Measurements from ENCODE around the gene RFXAP.

Gene RFXAP

GRCh38 chr13:36865265-36865664, 46.2 kb downstream of the RFXAP start:
- H3K36me3 ChIP-seq (ENCODE audit: insufficient read depth, low read length): no peaks in the 10 kb centered on the region

GRCh38 chr13:36866232-36866631, 47.2 kb downstream of the RFXAP start:
- no peaks in the 10 kb centered on the region for H3K9me3 ChIP-seq (ENCODE audit: control insufficient read depth, insufficient read depth, low read length)
- no peaks in the 10 kb centered on the region for H3K36me3 ChIP-seq (ENCODE audit: insufficient read depth, low read length)
- H3K9ac ChIP-seq (ENCODE audit: low read depth, low read length): no peak overlapping the region
- peaks cover 6% of the 10 kb centered on the region for H3K4me1 ChIP-seq (ENCODE audit: insufficient read depth, low read length)

More at GRCh38 chr13:36865265-36865664, 46.2 kb downstream of the RFXAP start:
- Histone ChIP-seq H3K9me3 (ENCODE audit: control insufficient read depth, insufficient read depth, low read length) (no peaks in the 10 kb centered on the region), H3K4me1 (ENCODE audit: insufficient read depth, low read length) (peaks cover 6% of the 10 kb centered on the region), H3K9ac (ENCODE audit: low read depth, low read length) (no peak overlapping the region)

DNA sequence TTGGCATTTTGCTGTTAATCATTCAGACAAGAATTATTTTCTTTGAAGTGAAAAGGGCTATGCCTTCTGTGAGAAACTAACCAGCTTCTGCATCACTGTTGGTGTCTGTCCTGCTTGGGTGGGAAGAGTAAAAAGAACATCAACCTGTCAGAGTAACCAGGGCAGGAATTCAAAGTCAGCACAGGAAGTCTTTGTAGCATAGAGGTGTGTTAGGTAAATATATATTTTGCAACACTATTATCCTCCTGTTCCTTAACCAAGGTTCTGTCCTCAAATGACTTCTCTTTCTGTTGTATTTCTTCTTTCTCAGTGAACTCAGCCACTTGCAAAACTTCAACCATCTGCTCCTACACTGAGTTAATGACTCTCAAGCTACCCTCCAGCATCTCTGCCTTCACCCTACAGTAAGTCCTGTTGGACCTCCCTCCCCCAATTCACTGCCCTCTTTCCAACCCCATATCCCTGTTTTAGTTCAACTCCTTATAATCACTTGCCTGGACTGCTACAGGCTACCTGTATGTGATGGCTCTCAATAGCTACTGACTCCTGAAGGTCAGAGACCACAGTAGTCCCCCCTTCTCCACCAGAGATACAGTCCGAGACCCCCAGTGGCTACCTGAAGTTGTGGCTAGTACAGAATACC, 51.1 kb downstream of the RFXAP start:
- H3K36me3 ChIP-seq (ENCODE audit: insufficient read depth, low read length): no peaks in the 10 kb centered on the region
- no peak overlapping the region for H3K9ac ChIP-seq (ENCODE audit: low read depth, low read length)
- H3K4me1 ChIP-seq (ENCODE audit: insufficient read depth, low read length): peaks cover 3% of the 10 kb centered on the region; the same call in 1 of the 2 replicates
- no peaks in the 10 kb centered on the region for H3K9me3 ChIP-seq (ENCODE audit: control insufficient read depth, insufficient read depth, low read length)

GRCh38 chr13:36872621-36873020, 53.6 kb downstream of the RFXAP start:
- H3K4me1 ChIP-seq (ENCODE audit: insufficient read depth, low read length): no peaks in the 10 kb centered on the region
- H3K9ac ChIP-seq (ENCODE audit: low read depth, low read length): no peak overlapping the region
- H3K36me3 ChIP-seq (ENCODE audit: insufficient read depth, low read length): no peaks in the 10 kb centered on the region
- H3K9me3 ChIP-seq (ENCODE audit: control insufficient read depth, insufficient read depth, low read length): no peaks in the 10 kb centered on the region

DNA sequence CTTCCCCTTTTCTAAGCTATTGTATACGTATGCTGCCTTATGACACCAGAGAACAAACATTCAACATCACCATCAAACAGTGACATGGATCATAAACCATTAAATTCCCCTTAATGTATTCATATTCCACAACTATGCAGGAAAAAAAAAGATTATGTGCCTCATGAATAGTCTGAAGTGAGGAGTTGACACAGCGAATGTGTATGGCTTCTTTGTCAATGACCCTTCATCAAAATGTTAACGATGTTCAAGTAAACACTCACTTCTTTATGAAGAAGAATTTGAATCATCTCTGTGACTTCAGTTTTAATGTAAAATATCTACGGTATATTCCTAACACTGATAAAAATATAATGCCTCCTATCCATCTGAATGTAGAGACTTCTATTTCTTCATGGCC, 56.4 kb downstream of the RFXAP start:
- H3K9me3 ChIP-seq (ENCODE audit: control insufficient read depth, insufficient read depth, low read length): no peaks in the 10 kb centered on the region
- no peak overlapping the region for H3K9ac ChIP-seq (ENCODE audit: low read depth, low read length)
- no peaks in the 10 kb centered on the region for H3K4me1 ChIP-seq (ENCODE audit: insufficient read depth, low read length)
- no peaks in the 10 kb centered on the region for H3K36me3 ChIP-seq (ENCODE audit: insufficient read depth, low read length)

DNA sequence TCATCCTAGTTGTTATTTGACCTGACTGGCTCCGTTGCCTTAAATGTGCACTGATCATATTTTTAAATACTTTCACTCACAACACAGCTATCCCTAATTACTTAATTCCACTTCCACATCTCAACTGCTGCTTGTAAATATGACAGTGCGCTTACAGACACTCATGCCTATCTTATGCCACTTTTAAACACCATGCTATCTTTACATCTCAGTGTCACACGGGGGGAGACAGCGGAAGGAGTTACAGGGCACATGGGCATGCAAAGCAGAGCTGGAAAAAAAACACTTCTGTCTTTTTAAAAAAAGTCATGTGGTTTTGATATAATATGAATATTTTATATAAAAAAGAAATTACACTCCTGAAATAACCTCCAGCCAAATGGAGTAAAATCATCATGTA, 56.9 kb downstream of the RFXAP start:
- no peaks in the 10 kb centered on the region for H3K9me3 ChIP-seq (ENCODE audit: control insufficient read depth, insufficient read depth, low read length)
- H3K4me1 ChIP-seq (ENCODE audit: insufficient read depth, low read length): no peaks in the 10 kb centered on the region
- H3K36me3 ChIP-seq (ENCODE audit: insufficient read depth, low read length): no peaks in the 10 kb centered on the region
- no peak overlapping the region for H3K9ac ChIP-seq (ENCODE audit: low read depth, low read length)

All from ES-I3 (cell line).